GM12875 (cell line): ENCODE results near the gene GBGT1.

Experiments used
- H3K4me3 ChIP-seq: one replicate; pipeline ENCODE4 v1.5.1; 2011; ENCODE audit warnings: low read depth, low read length, control low read depth
- CTCF ChIP-seq: IDR thresholded peaks from 2 replicates; pipeline ENCODE4 v1.5.1; 2011; ENCODE audit warnings: low read depth, mild to moderate bottlenecking, control low read depth, inconsistent platforms, low read length, moderate library complexity, borderline replicate concordance; ENCODE audit not compliant: insufficient read depth

GBGT1 gene

DNA sequence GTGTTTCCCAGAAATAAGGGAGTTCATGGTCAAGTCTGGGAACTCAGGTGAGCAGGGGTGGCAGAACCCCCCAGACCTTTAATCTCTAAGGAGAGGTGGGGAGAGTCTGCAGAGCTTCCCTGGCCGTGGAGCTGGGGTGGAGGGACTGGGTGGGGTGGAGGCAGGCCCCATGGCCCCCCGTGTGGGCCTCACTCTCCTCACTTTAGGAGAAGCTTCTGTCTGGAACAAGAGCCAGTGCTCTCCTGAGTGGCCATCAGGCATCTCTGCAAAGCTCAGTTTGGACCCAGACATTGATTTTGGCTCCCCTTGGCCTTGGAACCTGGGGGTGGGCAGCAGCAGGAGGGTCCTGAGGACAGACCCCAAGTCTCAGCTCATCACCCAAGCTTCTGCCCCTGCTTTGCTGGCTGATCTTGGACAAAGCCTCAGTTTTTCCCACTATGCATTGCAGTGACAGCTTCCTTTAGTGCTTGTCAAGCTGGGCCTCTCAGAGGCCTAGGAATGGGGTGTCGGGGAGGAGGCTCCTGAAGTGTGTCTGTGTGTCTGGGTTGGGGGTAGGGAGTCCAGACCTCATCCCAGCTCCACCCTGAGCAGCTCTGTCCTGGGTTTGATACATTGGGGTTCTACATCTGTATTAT is 3.5 kb upstream of the GBGT1 start:
- H3K4me3 ChIP-seq: no peak overlapping the region
- TF ChIP-seq CTCF: no peak

- no peak overlapping the region for H3K4me3 ChIP-seq
- TF ChIP-seq CTCF: no peak
Measured at GRCh38 chr9:133166392-133166791, 2.7 kb upstream of the GBGT1 start.

DNA sequence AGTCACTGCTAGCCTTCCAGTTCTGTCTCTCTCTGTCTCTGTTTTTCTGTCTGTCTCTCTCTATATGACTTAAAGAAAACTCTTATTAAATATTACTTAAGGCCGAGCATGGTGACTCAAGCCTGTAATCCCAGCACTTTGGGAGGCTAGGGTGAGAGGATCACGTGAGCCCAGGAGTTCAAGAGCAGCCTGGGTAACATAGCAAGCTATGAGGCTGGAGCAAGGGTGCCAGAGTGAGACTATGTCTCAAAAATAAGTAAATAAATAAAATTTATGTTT is 1.7 kb upstream of the GBGT1 start:
- TF ChIP-seq CTCF: no peak
- H3K4me3 ChIP-seq: no peak overlapping the region

DNA sequence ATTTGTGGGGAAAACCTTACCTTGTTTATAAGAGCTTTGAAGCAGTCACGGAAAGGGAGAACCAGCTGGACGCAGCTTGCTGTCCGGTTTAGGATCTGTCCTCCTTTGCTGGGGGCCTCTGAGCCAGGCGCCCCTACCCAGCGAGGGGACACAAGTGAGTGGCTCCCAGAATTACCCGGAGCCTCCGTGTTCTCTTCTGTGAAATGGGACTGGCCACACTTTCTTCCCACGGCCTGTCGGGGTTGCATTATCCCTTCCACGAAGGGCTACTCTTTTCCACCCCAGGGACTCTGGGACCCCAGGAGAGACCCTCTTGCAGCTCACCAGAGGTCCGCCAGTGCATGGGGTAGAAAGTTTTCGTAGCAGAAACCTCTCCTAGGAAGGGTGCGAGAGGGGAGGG is 477 bp upstream of the GBGT1 start:
- peak overlapping the region; percentile 73 for H3K4me3 ChIP-seq
- no peak for TF ChIP-seq CTCF

DNA sequence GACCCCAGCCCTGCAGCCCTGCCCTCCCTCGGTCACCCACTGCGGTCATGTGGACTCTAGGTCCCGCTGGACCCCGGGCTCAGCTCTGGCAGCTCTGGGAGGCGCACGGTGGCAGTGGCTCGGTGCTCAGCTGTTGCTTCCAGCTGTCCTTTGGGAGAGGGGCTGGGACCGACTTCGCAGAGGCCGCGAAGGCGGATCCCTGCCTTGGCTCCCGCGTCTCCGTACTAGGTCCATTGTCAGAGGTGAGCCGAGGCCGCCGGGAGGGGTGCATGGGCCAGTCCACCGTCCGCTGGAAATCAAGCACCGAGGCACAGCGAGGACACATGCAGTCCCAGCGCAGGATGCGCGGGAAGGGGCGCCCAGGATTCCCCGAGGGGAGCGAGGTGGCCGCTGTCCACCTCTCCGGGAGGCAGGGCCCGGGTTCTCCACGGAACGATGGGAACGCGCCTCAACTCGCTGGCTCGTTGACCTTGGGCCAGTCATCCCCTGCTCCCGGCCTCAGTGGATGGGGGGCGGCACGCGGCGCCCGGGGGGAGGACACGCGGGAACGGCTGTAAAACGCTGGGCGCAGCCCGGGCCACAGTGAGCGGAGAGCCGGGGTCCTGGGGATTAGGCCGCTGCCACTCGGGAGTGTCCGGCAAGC is 732 bp downstream of the GBGT1 start:
- H3K4me3 ChIP-seq: peak overlapping the region; percentile 73
- TF ChIP-seq CTCF: no peak

GRCh38 chr9:133161547-133161950 is 2.2 kb downstream of the GBGT1 start:
- H3K4me3 ChIP-seq: no peak overlapping the region
- no peak for TF ChIP-seq CTCF
